ENCODE data around the gene GNG3.
"Not testable (repeated sequence)": the region's sequence is repeated elsewhere in the genome, so short reads cannot be mapped to it uniquely, and the experiment has no call there.

Gene GNG3

GRCh38 chr11:62716816-62717215, 9.3 kb downstream of the GNG3 start:
- no peak for DNase-seq (ENCODE audit: low spot score)

- DNase-seq (ENCODE audit: low spot score), result no peak
Measured at GRCh38 chr11:62719302-62719978, 12.0 kb downstream of the GNG3 start.

- no peak for DNase-seq (ENCODE audit: low spot score)
Measured at GRCh38 chr11:62721994-62722393, 14.5 kb downstream of the GNG3 start.

- DNase-seq (ENCODE audit: low spot score), result no peak
Measured at GRCh38 chr11:62724171-62724570, 16.7 kb downstream of the GNG3 start.

- no peak for DNase-seq (ENCODE audit: low spot score)
Measured at GRCh38 chr11:62725646-62726045, 18.2 kb downstream of the GNG3 start.

GRCh38 chr11:62726156-62726914, 18.9 kb downstream of the GNG3 start:
- DNase-seq (ENCODE audit: low spot score), result peak; percentile 14

- no peak for DNase-seq (ENCODE audit: low spot score)
Measured at GRCh38 chr11:62726915-62727164, 19.4 kb downstream of the GNG3 start.

GRCh38 chr11:62727165-62727871, 19.8 kb downstream of the GNG3 start, which contains the start of gene HNRNPUL2:
Gene HNRNPUL2, minus strand, starts transcription at chr11:62727457. Its CDS starts 301 bp downstream, at chr11:62727156.
- peak; percentile 99 for DNase-seq (ENCODE audit: low spot score)

- peak; percentile 94 for DNase-seq (ENCODE audit: low spot score)
Measured at GRCh38 chr11:62727872-62728170, 20.3 kb downstream of the GNG3 start.

GRCh38 chr11:62728171-62728988, 20.9 kb downstream of the GNG3 start, which contains the start of gene TTC9C:
Gene TTC9C, plus strand, starts transcription at chr11:62728486. Its CDS starts 363 bp downstream, at chr11:62728849.
- DNase-seq (ENCODE audit: low spot score), result peak; percentile 91

GRCh38 chr11:62730076-62730475, 22.6 kb downstream of the GNG3 start:
- not testable (repeated sequence) for DNase-seq (ENCODE audit: low spot score)

GRCh38 chr11:62732830-62733229, 25.4 kb downstream of the GNG3 start:
- peak; percentile 25 for DNase-seq (ENCODE audit: low spot score)

GRCh38 chr11:62737196-62737595, 29.7 kb downstream of the GNG3 start:
- DNase-seq (ENCODE audit: low spot score), result no peak

GRCh38 chr11:62747475-62748160, 40.1 kb downstream of the GNG3 start:
- peak; percentile 41 for DNase-seq (ENCODE audit: low spot score)

GRCh38 chr11:62749931-62750330, 42.5 kb downstream of the GNG3 start:
- DNase-seq (ENCODE audit: low spot score), result not testable (repeated sequence)

GRCh38 chr11:62752177-62752785, 44.8 kb downstream of the GNG3 start:
- DNase-seq (ENCODE audit: low spot score), result no peak

GRCh38 chr11:62752994-62753735, 45.7 kb downstream of the GNG3 start:
- DNase-seq (ENCODE audit: low spot score), result no peak

GRCh38 chr11:62753736-62754603, 46.5 kb downstream of the GNG3 start, which contains the start of gene ZBTB3:
Gene ZBTB3, minus strand, starts transcription at chr11:62754160. Its CDS starts 496 bp downstream, at chr11:62753664.
- peak; percentile 100 for DNase-seq (ENCODE audit: low spot score)

GRCh38 chr11:62755086-62755615, 47.7 kb downstream of the GNG3 start:
- DNase-seq (ENCODE audit: low spot score), result no peak

Data from Ammon's horn (tissue), 1 donor.